ENCODE results near the gene PAQR3.
"Not testable (repeated sequence)": the region's sequence is repeated elsewhere in the genome, so short reads cannot be mapped to it uniquely, and the experiment has no call there.

Gene PAQR3

GRCh38 chr4:78936989-78937388, 2.2 kb downstream of the PAQR3 start:
- DNase-seq, result no peak
- in situ Hi-C loops (cut with HindIII; ENCODE audit: low pct_ligation_motif_present, low pct_unique_long_range_greater_than_20kb, low sequenced_read_pairs), result no loop called here

- in situ Hi-C loops (cut with HindIII; ENCODE audit: low pct_ligation_motif_present, low pct_unique_long_range_greater_than_20kb, low sequenced_read_pairs), result no loop called here
- no peak for DNase-seq
Measured at GRCh38 chr4:78930016-78930629, 9.1 kb downstream of the PAQR3 start.

DNA sequence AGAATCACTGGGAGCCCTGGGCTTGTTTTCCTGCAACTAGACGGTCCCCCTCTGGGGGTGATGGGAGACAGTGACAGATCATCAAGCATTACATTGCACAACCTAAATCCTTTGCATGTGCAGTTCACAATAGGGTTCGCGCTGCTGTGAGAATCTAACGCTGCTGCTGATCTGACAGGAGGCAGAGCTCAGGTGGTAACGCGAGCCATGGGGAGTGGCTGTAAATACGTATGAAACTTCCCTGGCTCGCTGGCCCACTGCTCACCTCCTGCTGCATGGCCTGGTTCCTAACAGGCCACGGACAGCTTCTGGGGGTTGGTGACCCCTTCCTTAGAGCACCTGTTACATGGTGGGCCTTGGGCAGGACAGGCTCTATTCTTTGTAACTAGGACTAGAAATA, 10.4 kb downstream of the PAQR3 start:
- in situ Hi-C loops (cut with HindIII; ENCODE audit: low pct_ligation_motif_present, low pct_unique_long_range_greater_than_20kb, low sequenced_read_pairs), result no loop called here
- no peak for DNase-seq

DNA sequence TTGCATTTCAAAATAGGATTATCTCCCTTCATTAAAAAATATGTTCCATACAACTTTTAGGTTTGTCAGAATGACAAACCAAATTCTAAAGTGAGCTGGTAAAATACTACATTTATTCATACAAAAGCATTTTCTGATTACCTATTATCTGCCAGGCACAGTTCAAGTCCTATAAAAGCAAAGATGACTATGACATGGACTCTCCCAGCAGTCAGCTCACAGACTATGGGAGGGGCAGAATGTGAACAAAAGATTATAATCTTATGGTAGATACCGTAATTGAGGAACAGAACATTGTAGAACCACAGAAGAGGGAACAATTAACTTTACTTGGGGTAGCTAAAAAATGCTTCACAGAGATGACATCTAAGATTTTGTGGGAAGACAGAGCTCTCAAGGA, 12.4 kb downstream of the PAQR3 start:
- no peak for DNase-seq
- in situ Hi-C loops (cut with HindIII; ENCODE audit: low pct_ligation_motif_present, low pct_unique_long_range_greater_than_20kb, low sequenced_read_pairs), result no loop called here

- in situ Hi-C loops (cut with HindIII; ENCODE audit: low pct_ligation_motif_present, low pct_unique_long_range_greater_than_20kb, low sequenced_read_pairs), result no loop called here
- DNase-seq, result peak; percentile 12
Measured at GRCh38 chr4:78923464-78924312, 15.6 kb downstream of the PAQR3 start.

GRCh38 chr4:78922207-78922606, 17.0 kb downstream of the PAQR3 start:
- in situ Hi-C loops (cut with HindIII; ENCODE audit: low pct_ligation_motif_present, low pct_unique_long_range_greater_than_20kb, low sequenced_read_pairs), result no loop called here
- no peak for DNase-seq

- in situ Hi-C loops (cut with HindIII; ENCODE audit: low pct_ligation_motif_present, low pct_unique_long_range_greater_than_20kb, low sequenced_read_pairs), result no loop called here
- no peak for DNase-seq
Measured at GRCh38 chr4:78910612-78911011, 28.6 kb downstream of the PAQR3 start.

DNA sequence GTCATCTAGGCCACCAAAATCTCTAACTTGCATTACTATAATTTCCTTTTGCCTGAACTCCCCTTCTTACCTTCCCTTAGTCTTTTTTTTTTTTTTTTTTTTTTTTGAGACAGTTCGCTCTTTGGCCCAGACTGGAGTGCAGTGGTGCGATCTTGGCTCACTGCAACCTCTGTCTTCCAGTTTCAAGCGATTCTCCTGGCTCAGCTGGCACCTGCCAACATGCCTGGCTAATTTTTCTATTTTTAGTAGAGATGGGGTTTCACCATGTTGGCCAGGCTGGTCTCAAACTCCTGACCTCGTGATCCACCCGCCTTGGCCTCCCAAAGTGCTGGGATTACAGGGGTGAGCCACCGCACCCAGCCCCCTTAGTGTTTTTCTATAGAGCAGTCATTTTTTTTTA, 30.3 kb downstream of the PAQR3 start:
- DNase-seq; in situ Hi-C loops (cut with HindIII; ENCODE audit: low pct_ligation_motif_present, low pct_unique_long_range_greater_than_20kb, low sequenced_read_pairs): not testable (repeated sequence)

DNA sequence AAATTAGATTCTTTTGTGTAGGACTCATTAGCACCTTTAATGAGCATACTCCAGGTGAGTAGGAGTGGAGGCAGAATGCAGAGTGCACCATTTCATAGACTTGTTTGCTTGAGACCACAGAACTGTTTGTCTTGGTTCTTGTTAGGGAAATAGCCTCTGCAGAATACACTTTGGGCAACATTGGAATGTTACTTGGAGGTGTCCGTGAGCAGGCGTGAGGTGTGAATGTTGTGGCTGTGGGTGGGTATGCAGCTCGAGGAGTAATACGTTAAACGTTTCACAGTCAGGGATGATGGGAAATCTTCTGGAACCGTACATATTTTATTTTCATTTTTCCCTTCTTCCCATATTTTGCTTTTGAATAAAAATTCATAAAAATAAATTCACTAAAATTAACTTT, 31.6 kb downstream of the PAQR3 start:
- in situ Hi-C loops (cut with HindIII; ENCODE audit: low pct_ligation_motif_present, low pct_unique_long_range_greater_than_20kb, low sequenced_read_pairs), result no loop called here

DNA sequence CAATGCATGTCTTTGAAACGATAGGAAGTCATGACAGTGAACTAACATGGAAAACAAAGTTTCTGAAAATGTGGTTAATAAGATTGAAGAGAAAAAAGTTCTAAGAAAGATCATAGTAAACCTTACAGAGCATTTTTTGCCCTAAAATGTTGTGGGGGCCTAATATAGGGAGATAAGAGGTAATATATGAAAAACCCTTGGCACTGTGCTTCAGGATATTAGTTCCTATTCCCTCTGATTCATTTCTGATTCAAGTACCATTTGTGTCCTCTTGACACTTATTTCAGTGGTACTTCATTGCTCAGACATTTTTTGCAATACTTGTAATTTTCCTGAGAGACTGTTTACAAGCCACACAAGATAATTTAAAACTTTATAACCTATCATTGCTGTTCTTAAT, 35.1 kb downstream of the PAQR3 start:
- in situ Hi-C loops (cut with HindIII; ENCODE audit: low pct_ligation_motif_present, low pct_unique_long_range_greater_than_20kb, low sequenced_read_pairs), result no loop called here
- DNase-seq, result no peak

More for the DNA sequence above, 31.6 kb downstream of the PAQR3 start:
- no peak for DNase-seq

GRCh38 chr4:78902298-78902697, 36.9 kb downstream of the PAQR3 start:
- in situ Hi-C loops (cut with HindIII; ENCODE audit: low pct_ligation_motif_present, low pct_unique_long_range_greater_than_20kb, low sequenced_read_pairs), result no loop called here
- no peak for DNase-seq

DNA sequence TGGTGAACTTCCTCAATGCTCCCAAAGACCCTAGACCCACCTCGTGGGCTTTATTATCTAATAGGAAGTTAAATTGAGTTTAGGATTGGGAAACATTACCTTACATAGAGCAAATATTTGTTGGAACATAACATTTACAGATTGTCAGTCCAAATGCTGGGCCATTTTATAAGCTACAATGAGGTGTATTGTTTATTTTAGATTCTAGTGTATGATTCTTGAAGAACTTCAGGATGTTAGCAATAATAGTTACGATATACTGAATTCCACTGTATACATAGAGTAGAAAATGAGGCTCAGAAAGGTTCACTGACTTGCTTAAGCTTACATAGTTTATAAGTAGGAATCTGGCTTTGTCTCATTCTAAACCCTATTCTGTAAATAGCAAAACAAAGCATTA, 37.4 kb downstream of the PAQR3 start:
- DNase-seq, result no peak
- in situ Hi-C loops (cut with HindIII; ENCODE audit: low pct_ligation_motif_present, low pct_unique_long_range_greater_than_20kb, low sequenced_read_pairs), result no loop called here

DNA sequence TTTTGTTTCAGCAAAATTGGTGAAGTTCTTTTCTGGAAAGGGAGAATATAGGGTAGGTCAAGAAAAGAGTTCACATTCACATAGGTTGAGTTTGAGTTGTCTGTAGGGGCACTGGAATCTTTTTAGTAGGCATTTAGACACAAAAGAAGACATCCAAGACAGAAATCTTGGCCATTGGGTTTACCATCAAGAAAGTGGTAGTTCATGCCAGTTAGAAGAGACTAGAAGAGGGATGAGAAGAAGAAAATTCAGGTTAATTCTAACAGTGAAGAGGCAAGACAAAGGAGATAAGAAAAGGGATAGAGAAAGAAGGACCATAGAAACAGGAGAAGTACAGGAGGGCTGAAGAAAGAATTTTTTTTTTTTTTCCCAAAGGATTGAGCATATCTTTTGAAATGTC, 39.9 kb downstream of the PAQR3 start:
- in situ Hi-C loops (cut with HindIII; ENCODE audit: low pct_ligation_motif_present, low pct_unique_long_range_greater_than_20kb, low sequenced_read_pairs), result no loop called here
- DNase-seq, result no peak

DNA sequence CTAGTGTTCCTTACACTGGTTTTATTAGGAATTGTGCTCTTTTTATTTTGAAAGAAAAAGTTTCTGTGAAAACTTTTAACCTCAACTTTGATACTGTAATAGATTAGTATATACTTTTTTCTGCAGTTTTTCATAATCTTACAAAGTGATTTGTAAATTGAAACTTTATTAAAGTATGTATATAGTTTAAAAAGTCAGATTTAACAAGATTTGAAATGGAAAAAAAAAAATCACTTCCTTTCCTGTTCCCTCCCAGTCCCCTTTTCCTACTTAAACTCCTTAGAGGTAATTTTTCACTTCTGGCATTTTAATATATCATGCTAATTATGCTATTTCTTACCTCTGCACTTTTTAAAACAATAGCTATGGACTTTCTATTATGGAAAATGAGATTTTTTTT, 49.3 kb downstream of the PAQR3 start:
- in situ Hi-C loops (cut with HindIII; ENCODE audit: low pct_ligation_motif_present, low pct_unique_long_range_greater_than_20kb, low sequenced_read_pairs), result no loop called here
- no peak for DNase-seq

GRCh38 chr4:78885598-78885997, 53.6 kb downstream of the PAQR3 start:
- in situ Hi-C loops (cut with HindIII; ENCODE audit: low pct_ligation_motif_present, low pct_unique_long_range_greater_than_20kb, low sequenced_read_pairs), result no loop called here

DNA sequence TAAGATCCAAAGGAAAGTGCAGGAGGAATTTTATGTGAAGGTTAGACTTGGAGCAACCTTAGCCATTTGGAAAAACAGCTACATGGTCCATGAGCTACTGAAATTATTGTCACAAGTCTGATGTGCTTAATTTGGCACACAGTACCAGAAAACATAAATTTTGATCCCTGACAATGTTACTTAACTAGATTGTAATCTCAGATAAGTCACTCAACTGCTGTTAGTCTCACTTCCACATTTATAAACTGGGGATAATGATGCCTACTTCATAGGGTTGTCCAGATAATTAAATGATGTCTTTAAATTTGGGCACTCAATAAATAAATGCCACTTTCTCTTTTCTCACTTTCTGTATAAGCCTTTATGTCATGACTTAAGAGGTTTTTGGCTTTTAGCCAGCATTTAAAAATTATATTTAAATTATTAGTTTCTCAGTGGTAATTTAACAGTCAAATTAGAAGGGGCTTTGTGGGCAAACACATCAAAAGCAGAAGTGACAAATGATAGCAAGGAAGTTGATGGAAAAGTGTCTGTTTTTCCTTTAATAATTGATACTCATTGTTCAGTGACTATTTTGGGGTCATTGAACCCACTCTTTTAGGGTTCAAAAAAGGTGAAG, 58.3 kb downstream of the PAQR3 start:
- in situ Hi-C loops (cut with HindIII; ENCODE audit: low pct_ligation_motif_present, low pct_unique_long_range_greater_than_20kb, low sequenced_read_pairs), result no loop called here
- no peak for DNase-seq

More at GRCh38 chr4:78885598-78885997, 53.6 kb downstream of the PAQR3 start:
- DNase-seq, result no peak

- in situ Hi-C loops (cut with HindIII; ENCODE audit: low pct_ligation_motif_present, low pct_unique_long_range_greater_than_20kb, low sequenced_read_pairs), result no loop called here
- DNase-seq, result no peak
Measured at GRCh38 chr4:78878031-78878430, 61.2 kb downstream of the PAQR3 start.

DNA sequence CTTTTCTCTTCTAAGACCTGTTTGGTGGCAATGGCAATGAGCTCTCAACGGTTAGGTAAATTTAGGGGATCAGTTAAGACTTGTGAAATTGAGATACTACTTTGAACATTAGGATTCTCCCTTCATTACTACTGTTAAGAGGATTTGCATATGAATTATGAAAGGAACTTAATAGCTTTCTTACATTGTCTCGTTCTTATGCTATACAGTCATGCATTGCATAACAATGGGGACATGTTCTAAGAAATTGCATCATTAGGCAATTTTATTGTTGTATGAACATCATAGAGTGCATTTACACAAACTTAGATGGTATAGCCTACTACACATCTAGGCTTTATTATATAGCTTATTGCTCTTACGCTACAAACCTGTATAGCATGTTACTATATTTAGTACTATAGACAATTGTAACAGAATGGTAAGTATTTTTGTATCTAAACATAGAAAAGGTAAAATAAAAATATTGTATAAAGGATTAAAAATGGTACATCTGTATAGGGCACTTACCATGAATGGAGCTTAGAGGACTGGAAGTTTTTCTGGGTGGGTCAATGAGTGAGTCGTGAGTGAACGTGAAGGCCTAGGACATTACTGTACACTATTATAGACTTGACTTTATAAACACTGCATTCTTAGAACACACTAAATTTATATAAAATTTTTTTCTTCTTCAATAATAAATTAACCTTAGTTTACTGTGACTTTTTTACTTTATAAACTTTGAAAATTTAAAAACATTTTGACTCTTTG, 62.5 kb downstream of the PAQR3 start:
- in situ Hi-C loops (cut with HindIII; ENCODE audit: low pct_ligation_motif_present, low pct_unique_long_range_greater_than_20kb, low sequenced_read_pairs), result no loop called here
- DNase-seq, result no peak

GRCh38 chr4:78870056-78870455, 69.2 kb downstream of the PAQR3 start:
- DNase-seq, result no peak
- in situ Hi-C loops (cut with HindIII; ENCODE audit: low pct_ligation_motif_present, low pct_unique_long_range_greater_than_20kb, low sequenced_read_pairs), result loop anchor here (25.0 kb wide), 1 partner anchor 258 kb away; no protein-coding TSS in a partner anchor

All from ACHN (cell line).